Endodermal cell (in vitro differentiated cells): ENCODE data around the gene SSTR4. TPM values are rescaled to one million over a fixed set of nuclear protein-coding genes. Genes with fewer than 3 reads are reported as not detected.

Source experiments
- DNase-seq: peaks from one replicate; pipeline ENCODE4 v3.0.0-alpha.2; 2017
- H3K27ac ChIP-seq: 2 replicates; pipeline ENCODE4 v1.5.1; 2013; ENCODE audit warnings: mild to moderate bottlenecking, low read depth, low read length, moderate library complexity
- H3K27me3 ChIP-seq: 2 replicates; pipeline ENCODE4 v1.6.1; 2013; ENCODE audit warnings: mild to moderate bottlenecking, low read length, moderate library complexity; ENCODE audit not compliant: insufficient read depth, control insufficient read depth, poor library complexity, severe bottlenecking
- H3K36me3 ChIP-seq: 2 replicates; pipeline ENCODE4 v1.7.0; 2013; ENCODE audit warnings: mild to moderate bottlenecking, low read length, moderate library complexity; ENCODE audit not compliant: control insufficient read depth, insufficient read depth
- H3K4me1 ChIP-seq: one replicate; pipeline ENCODE4 v1.7.0; 2013; ENCODE audit warnings: low read length; ENCODE audit not compliant: control insufficient read depth, insufficient read depth
- H3K4me3 ChIP-seq: 2 replicates; pipeline ENCODE4 v1.5.1; 2013; ENCODE audit warnings: mild to moderate bottlenecking, low read length, moderate library complexity
- H3K9ac ChIP-seq: 2 replicates; pipeline ENCODE4 v1.6.1; 2013; ENCODE audit warnings: mild to moderate bottlenecking, low read length, moderate library complexity; ENCODE audit not compliant: poor library complexity, severe bottlenecking; ENCODE audit errors: extremely low read depth
- H3K9me3 ChIP-seq: 2 replicates; pipeline ENCODE4 v1.6.1; 2013; ENCODE audit warnings: mild to moderate bottlenecking, low read length, moderate library complexity; ENCODE audit not compliant: control insufficient read depth
- H3K27ac Mint-ChIP-seq: 2 replicates; pipeline ENCODE4 v1.8.0; 2020; ENCODE audit warnings: mixed read lengths
- H3K27me3 Mint-ChIP-seq: 2 replicates; pipeline ENCODE4 v1.8.0; 2021; ENCODE audit warnings: mild to moderate bottlenecking, mixed read lengths; ENCODE audit not compliant: insufficient read depth
- H3K36me3 Mint-ChIP-seq: 2 replicates; pipeline ENCODE4 v1.8.0; 2020; ENCODE audit warnings: low read depth, mixed read lengths
- H3K4me1 Mint-ChIP-seq: 2 replicates; pipeline ENCODE4 v1.8.0; 2020; ENCODE audit warnings: mixed read lengths
- H3K4me3 Mint-ChIP-seq: 2 replicates; pipeline ENCODE4 v1.8.0; 2020; ENCODE audit warnings: mild to moderate bottlenecking, moderate library complexity, mixed read lengths
- H3K9me3 Mint-ChIP-seq: 2 replicates; pipeline ENCODE4 v1.8.0; 2020; ENCODE audit warnings: mild to moderate bottlenecking, mixed read lengths
- WGBS, 2 experiments: methylation state at CpG; one replicate each; pipeline versions ENCODE4 v1.1.5 to v1.1.7; 2013; ENCODE audit warnings: missing lambda C conversion rate in 2 of 2, mixed read lengths in 1 of 2; ENCODE audit not compliant: insufficient coverage in 1 of 2, insufficient read length in 1 of 2; 5-methylcytosine and 5-hydroxymethylcytosine counted together
- total RNA-seq, 2 donors: library from RNA; stranded (reverse); fragmentation: NEBNext Ultra II Directional in 1 of 2; extraction: Animal tissue kit (Norgen Biotek cat#: 25700) in 1 of 2; gene quantifications; 2 replicates in 1 of 2; 3 replicates in 1 of 2; pipeline ENCODE4 v1.2.1, GENCODE V29; 2021
- TF ChIP-seq, protein P1 (sequence below): fragments of 200-600 bp; sonication (generic); conservative IDR thresholded peaks from 2 replicates; pipeline ENCODE4 v1.5.0; 2021; ENCODE audit warnings: antibody characterized with exemption, mild to moderate bottlenecking

The SSTR4 gene
- total RNA-seq, 2 donors from 2014 or later: 0.40 TPM; not detected in 1

DNA sequence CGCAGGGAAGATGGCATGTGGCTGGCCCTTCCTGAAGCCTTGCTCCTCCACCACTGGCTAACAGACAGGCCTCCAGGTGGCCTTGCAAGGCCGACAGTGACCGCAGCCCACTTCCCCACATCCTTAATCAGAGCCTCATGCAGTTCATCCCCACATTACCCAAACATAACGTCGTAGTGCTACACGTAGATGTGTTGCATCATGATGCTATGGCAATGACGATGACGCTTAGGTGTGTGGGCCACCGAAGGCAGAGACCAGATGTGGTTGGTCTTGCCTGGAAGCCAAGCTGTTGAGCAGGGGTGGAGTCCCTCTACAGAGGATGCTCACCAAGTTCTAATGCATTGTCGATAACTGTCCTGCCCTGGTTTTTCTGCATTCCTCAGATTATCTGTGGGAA, 45.4 kb downstream of the SSTR4 start:
- Mint-ChIP-seq H3K4me1 (peaks cover 8% of the 10 kb centered on the region), H3K4me3 (no peak overlapping the region), H3K27ac (no peak overlapping the region), H3K27me3 (no peaks in the 10 kb centered on the region), H3K36me3 (no peaks in the 10 kb centered on the region), H3K9me3 (no peaks in the 10 kb centered on the region)
- Histone ChIP-seq H3K4me3 (no peak overlapping the region), H3K9me3 (no peaks in the 10 kb centered on the region), H3K4me1 (peaks cover 3% of the 10 kb centered on the region), H3K36me3 (no peaks in the 10 kb centered on the region), H3K9ac (no peak overlapping the region), H3K27ac (no peak overlapping the region), H3K27me3 (no peaks in the 10 kb centered on the region)
- TF ChIP-seq, protein P1, sequence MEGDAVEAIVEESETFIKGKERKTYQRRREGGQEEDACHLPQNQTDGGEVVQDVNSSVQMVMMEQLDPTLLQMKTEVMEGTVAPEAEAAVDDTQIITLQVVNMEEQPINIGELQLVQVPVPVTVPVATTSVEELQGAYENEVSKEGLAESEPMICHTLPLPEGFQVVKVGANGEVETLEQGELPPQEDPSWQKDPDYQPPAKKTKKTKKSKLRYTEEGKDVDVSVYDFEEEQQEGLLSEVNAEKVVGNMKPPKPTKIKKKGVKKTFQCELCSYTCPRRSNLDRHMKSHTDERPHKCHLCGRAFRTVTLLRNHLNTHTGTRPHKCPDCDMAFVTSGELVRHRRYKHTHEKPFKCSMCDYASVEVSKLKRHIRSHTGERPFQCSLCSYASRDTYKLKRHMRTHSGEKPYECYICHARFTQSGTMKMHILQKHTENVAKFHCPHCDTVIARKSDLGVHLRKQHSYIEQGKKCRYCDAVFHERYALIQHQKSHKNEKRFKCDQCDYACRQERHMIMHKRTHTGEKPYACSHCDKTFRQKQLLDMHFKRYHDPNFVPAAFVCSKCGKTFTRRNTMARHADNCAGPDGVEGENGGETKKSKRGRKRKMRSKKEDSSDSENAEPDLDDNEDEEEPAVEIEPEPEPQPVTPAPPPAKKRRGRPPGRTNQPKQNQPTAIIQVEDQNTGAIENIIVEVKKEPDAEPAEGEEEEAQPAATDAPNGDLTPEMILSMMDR: no peak
- DNase-seq: no peak
- WGBS, 2 experiments: 97 to 98% methylated on average over 9 to 10 of the region's 10 CpGs

- no peak overlapping the region for H3K4me3 ChIP-seq
- H3K27me3 Mint-ChIP-seq: no peaks in the 10 kb centered on the region
- H3K27ac Mint-ChIP-seq: no peak overlapping the region
- H3K27ac ChIP-seq: no peak overlapping the region
- TF ChIP-seq, protein P1: no peak
- no peaks in the 10 kb centered on the region for H3K27me3 ChIP-seq
- H3K36me3 Mint-ChIP-seq: no peaks in the 10 kb centered on the region
- no peaks in the 10 kb centered on the region for H3K36me3 ChIP-seq
- H3K4me3 Mint-ChIP-seq: no peak overlapping the region
- H3K9me3 Mint-ChIP-seq: no peaks in the 10 kb centered on the region
- H3K4me1 Mint-ChIP-seq: peaks cover 8% of the 10 kb centered on the region
- H3K4me1 ChIP-seq: peaks cover 3% of the 10 kb centered on the region
- H3K9ac ChIP-seq: no peak overlapping the region
- WGBS, 2 experiments: 94 to 95% methylated on average over 9 of the region's 9 CpGs
- H3K9me3 ChIP-seq: no peaks in the 10 kb centered on the region
- no peak for DNase-seq
Measured at GRCh38 chr20:23081263-23081819, 46.2 kb downstream of the SSTR4 start.

- no peaks in the 10 kb centered on the region for H3K27me3 Mint-ChIP-seq
- Histone ChIP-seq H3K9me3 (no peaks in the 10 kb centered on the region), H3K27me3 (no peaks in the 10 kb centered on the region), H3K36me3 (no peaks in the 10 kb centered on the region), H3K4me1 (peaks cover 3% of the 10 kb centered on the region), H3K4me3 (no peak overlapping the region), H3K9ac (no peak overlapping the region), H3K27ac (no peak overlapping the region)
- TF ChIP-seq, protein P1: no peak
- H3K4me3 Mint-ChIP-seq: no peak overlapping the region
- H3K9me3 Mint-ChIP-seq: no peaks in the 10 kb centered on the region
- peaks cover 8% of the 10 kb centered on the region for H3K4me1 Mint-ChIP-seq
- no peak overlapping the region for H3K27ac Mint-ChIP-seq
- 70 to 73% methylated on average over 7 to 8 of the region's 9 CpGs for WGBS, 2 experiments
- peak; percentile 72 for DNase-seq
- H3K36me3 Mint-ChIP-seq: no peaks in the 10 kb centered on the region
Measured at GRCh38 chr20:23082846-23083552, 47.9 kb downstream of the SSTR4 start.
